HG03159 (cell line): ENCODE data around the gene GPC3.
"Not testable (repeated sequence)": the region's sequence is repeated elsewhere in the genome, so short reads cannot be mapped to it uniquely, and the experiment has no call there.

Experiments used
- ATAC-seq: cut with Tn5 transposase; IDR thresholded peaks from one replicate; pipeline ENCODE4 v1.9.1; 2021; ENCODE audit warnings: mild to moderate bottlenecking, moderate library complexity; ENCODE audit not compliant: unreplicated experiment

GPC3 gene

GRCh38 chrX:133985164-133985966, at the start of gene GPC3:
Gene GPC3, minus strand, starts transcription at chrX:133985594.
- peak; percentile 62 for ATAC-seq

- ATAC-seq: no peak
Measured at GRCh38 chrX:134032441-134032840, 47.0 kb upstream of the GPC3 start.

GRCh38 chrX:134026565-134027311, 41.3 kb upstream of the GPC3 start:
- no peak for ATAC-seq

- ATAC-seq: no peak
Measured at GRCh38 chrX:134025986-134026545, 40.7 kb upstream of the GPC3 start.

- ATAC-seq: no peak
Measured at GRCh38 chrX:134024686-134025377, 39.4 kb upstream of the GPC3 start.

GRCh38 chrX:134023851-134024281, 38.5 kb upstream of the GPC3 start:
- no peak for ATAC-seq

GRCh38 chrX:134020910-134021309, 35.5 kb upstream of the GPC3 start:
- no peak for ATAC-seq

- no peak for ATAC-seq
Measured at GRCh38 chrX:134019567-134020206, 34.3 kb upstream of the GPC3 start.

- ATAC-seq: not testable (repeated sequence)
Measured at GRCh38 chrX:134016309-134016708, 30.9 kb upstream of the GPC3 start.

- ATAC-seq: not testable (repeated sequence)
Measured at GRCh38 chrX:134015510-134015909, 30.1 kb upstream of the GPC3 start.

- ATAC-seq: no peak
Measured at GRCh38 chrX:134013524-134013923, 28.1 kb upstream of the GPC3 start.

GRCh38 chrX:134013092-134013497, 27.7 kb upstream of the GPC3 start:
- ATAC-seq: no peak

- ATAC-seq: no peak
Measured at GRCh38 chrX:134010690-134011089, 25.3 kb upstream of the GPC3 start.

- ATAC-seq: no peak
Measured at GRCh38 chrX:134007716-134008115, 22.3 kb upstream of the GPC3 start.

- ATAC-seq: no peak
Measured at GRCh38 chrX:134006484-134007161, 21.2 kb upstream of the GPC3 start.

GRCh38 chrX:134004084-134004483, 18.7 kb upstream of the GPC3 start:
- no peak for ATAC-seq

- ATAC-seq: no peak
Measured at GRCh38 chrX:134002921-134003615, 17.7 kb upstream of the GPC3 start.

GRCh38 chrX:134000260-134001245, 15.2 kb upstream of the GPC3 start:
- no peak for ATAC-seq
